ENCODE data around the gene PRR14. TPM values are rescaled to one million over a fixed set of nuclear protein-coding genes. Genes with fewer than 3 reads are reported as not detected.

The PRR14 gene
- total and polyA plus RNA-seq, 10 of the 15 experiments (the other 5 are each of a cell fraction or from before 2014, with no cell fraction given): 2.5 to 66.8 (median 19.2) TPM

- TF ChIP-seq ZBTB40 (IDR thresholded peaks at IDR 0.05; ENCODE audit: borderline replicate concordance) (peak; percentile 78; the same call in 1 of the 2 replicates), NFXL1 (IDR thresholded peaks at IDR 0.05; ENCODE audit: borderline replicate concordance) (no peak), GABPA (IDR thresholded peaks at IDR 0.05; ENCODE audit: low read depth) (peak; percentile 83), BHLHE40 (IDR thresholded peaks at IDR 0.05; ENCODE audit: borderline replicate concordance in 1 of 2, low read depth in 2 of 2, low read length in 1 of 2) (peak; percentile 5 to 66; a peak in 2 of 4 replicates), ETV6 (conservative IDR thresholded peaks at IDR 0.05 in 1 of 2, IDR thresholded peaks at IDR 0.05 in 1 of 2; ENCODE audit: borderline replicate concordance in 1 of 2, low read depth in 1 of 2) (peak in 1 of 2 experiments; percentile 61; a peak in 1 of 4 replicates), MTA3 (IDR thresholded peaks at IDR 0.05; ENCODE audit: borderline replicate concordance, low read length) (peak; percentile 23; the same call in 1 of the 2 replicates), SPI1 (IDR thresholded peaks at IDR 0.05; ENCODE audit: borderline replicate concordance, insufficient read depth, low read depth, low read length) (peak; percentile 61; the same call in 1 of the 2 replicates), MEF2A (IDR thresholded peaks at IDR 0.05; ENCODE audit: insufficient read depth, low read depth, low read length) (no peak), ZBTB33 (IDR thresholded peaks at IDR 0.05) (no peak), TCF3 (IDR thresholded peaks at IDR 0.05; ENCODE audit: borderline replicate concordance, insufficient read depth, low read depth, low read length) (no peak), USF1 (IDR thresholded peaks at IDR 0.05; ENCODE audit: borderline replicate concordance, extremely low read length, insufficient read depth, low read depth, low read length) (no peak), ZNF207 (IDR thresholded peaks at IDR 0.05; ENCODE audit: borderline replicate concordance) (no peak), SUZ12 (IDR thresholded peaks at IDR 0.05; ENCODE audit: unreplicated experiment) (no peak), NRF1 (conservative IDR thresholded peaks at IDR 0.05; ENCODE audit: low read depth, low read length) (peak; percentile 60), YBX1 (IDR thresholded peaks at IDR 0.05) (no peak), EP300 (IDR thresholded peaks at IDR 0.05; ENCODE audit: borderline replicate concordance in 1 of 2, control insufficient read depth in 1 of 2, low read depth in 2 of 2, low read length in 2 of 2) (no peak), MAX (IDR thresholded peaks at IDR 0.05; ENCODE audit: low read depth, low read length) (no peak), RBBP5 (conservative IDR thresholded peaks at IDR 0.05) (no peak), EGR1 (IDR thresholded peaks at IDR 0.05; ENCODE audit: borderline replicate concordance in 1 of 2, low read depth in 2 of 2, low read length in 2 of 2) (peak in 1 of 2 experiments; percentile 78; a peak in 2 of 3 replicates)
Observed at GRCh38 chr16:30698816-30699614, 48.3 kb downstream of the PRR14 start, which contains the start of gene SRCAP (continued).
